OCI-LY3 (cell line): ENCODE measurements around the gene QRSL1.
A peak's percentile ranks its signal among the peaks of the same experiment; 100 is the strongest.

Experiments
- H2AFZ ChIP-seq: fragments of 200-600, 300-600 bp; shearing (Covaris generic); 2 replicates; pipeline ENCODE4 v1.6.0; 2014; ENCODE audit warnings: antibody characterized with exemption, low read depth, low read length
- H3K27ac ChIP-seq: fragments of 200-600, 300-600 bp; sonication (generic); 2 replicates; pipeline ENCODE4 v1.5.1; 2014; ENCODE audit warnings: mild to moderate bottlenecking, low read length, moderate library complexity, mixed read lengths
- H3K27me3 ChIP-seq: fragments of 200-600, 300-600 bp; sonication (generic); 2 replicates; pipeline ENCODE4 v1.6.1; 2014; ENCODE audit warnings: low read depth, low read length, mixed read lengths
- H3K36me3 ChIP-seq: fragments of 200-600, 300-600 bp; sonication (generic); replicated peaks from 2 replicates; pipeline ENCODE3; 2014; ENCODE audit warnings: low read depth, low read length, mixed read lengths
- H3K4me1 ChIP-seq: fragments of 300-600, 200-600 bp; sonication (generic); 2 replicates; pipeline ENCODE4 v1.6.1; 2014; ENCODE audit warnings: low read length, mixed read lengths
- H3K4me2 ChIP-seq: fragments of 200-600, 300-600 bp; sonication (generic); 2 replicates; pipeline ENCODE4 v1.6.1; 2014; ENCODE audit warnings: low read length, mixed read lengths
- H3K4me3 ChIP-seq: fragments of 300-600, 200-600 bp; sonication (generic); 2 replicates; pipeline ENCODE4 v1.5.1; 2014; ENCODE audit warnings: antibody characterized with exemption, mild to moderate bottlenecking, low read length, moderate library complexity
- H3K79me2 ChIP-seq: fragments of 300-600, 200-600 bp; shearing (Covaris generic); 2 replicates; pipeline ENCODE4 v1.6.1; 2014; ENCODE audit warnings: mild to moderate bottlenecking, low read length, mixed read lengths
- H3K9ac ChIP-seq: fragments of 300-600, 200-600 bp; shearing (Covaris generic); 2 replicates; pipeline ENCODE4 v1.6.0; 2014; ENCODE audit warnings: mild to moderate bottlenecking, low read length, moderate library complexity
- H3K9me3 ChIP-seq: fragments of 200-600, 300-600 bp; shearing (Covaris generic); 2 replicates; pipeline ENCODE4 v1.6.1; 2014; ENCODE audit warnings: low read length, mixed read lengths; ENCODE audit not compliant: insufficient read depth
- H4K20me1 ChIP-seq: fragments of 200-600, 300-600 bp; sonication (generic); 2 replicates; pipeline ENCODE4 v1.6.1; 2016; ENCODE audit warnings: low read length, mixed read lengths; ENCODE audit not compliant: insufficient read depth
- CTCF ChIP-seq: fragments of 200-600, 300-600 bp; sonication (generic); IDR thresholded peaks from 2 replicates; pipeline ENCODE4 v1.5.1; 2014; ENCODE audit warnings: antibody characterized with exemption, low read length, low read depth
- EZH2phosphoT487 ChIP-seq: fragments of 200-600 bp; shearing (Covaris generic); IDR thresholded peaks from 2 replicates; pipeline ENCODE4 v1.6.1; 2018; ENCODE audit warnings: antibody characterized with exemption, mixed run types, low read depth

The QRSL1 gene

DNA sequence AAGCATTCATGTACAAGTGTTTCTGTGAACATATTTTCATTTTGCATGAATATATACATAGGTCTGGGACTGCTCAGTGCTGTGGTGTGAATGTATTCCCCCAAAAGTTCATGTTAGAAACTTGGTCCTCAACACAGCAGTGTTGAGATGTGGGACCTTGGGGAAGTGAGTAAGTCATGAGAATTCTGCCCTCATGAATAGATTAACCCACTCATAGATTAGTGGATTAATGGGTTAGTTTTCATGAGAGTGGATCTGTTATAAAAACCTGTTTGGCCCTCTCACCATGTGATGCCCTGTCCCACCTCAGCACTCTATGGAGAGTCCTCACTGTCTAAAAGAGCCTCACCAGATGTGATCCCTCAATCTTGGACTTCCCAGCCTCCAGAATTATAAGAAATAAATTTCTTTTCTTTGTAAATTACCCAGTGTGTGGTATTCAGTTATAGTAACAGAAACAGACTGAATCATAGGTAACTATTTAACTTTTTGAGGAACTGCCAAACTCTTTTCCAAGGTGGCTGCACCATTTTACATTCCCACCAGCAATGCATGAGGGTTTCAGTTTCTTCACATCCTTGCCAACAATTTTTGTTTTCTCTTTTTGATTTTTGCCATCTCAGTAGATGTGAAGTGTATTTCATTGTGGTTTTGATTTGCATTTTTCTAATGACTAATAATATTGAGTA, 45.3 kb downstream of the QRSL1 start:
- no peaks in the 10 kb centered on the region for H3K9me3 ChIP-seq

GRCh38 chr6:106677282-106677681, 47.9 kb downstream of the QRSL1 start:
- no peak overlapping the region for H3K4me3 ChIP-seq
- H4K20me1 ChIP-seq = no peaks in the 10 kb centered on the region
- H3K4me1 ChIP-seq = peaks cover 29% of the 10 kb centered on the region
- H3K4me2 ChIP-seq = peak overlapping the region; percentile 26; the same call in 1 of the 2 replicates
- no peak for TF ChIP-seq CTCF
- TF ChIP-seq EZH2phosphoT487 = no peak
- no peaks in the 10 kb centered on the region for H3K27me3 ChIP-seq
- H3K27ac ChIP-seq = peak overlapping the region; percentile 46; the same call in 1 of the 2 replicates
- no peaks in the 10 kb centered on the region for H3K9me3 ChIP-seq
- H2AFZ ChIP-seq = peak overlapping the region; percentile 86
- no peak overlapping the region for H3K9ac ChIP-seq
- peaks cover 2% of the 10 kb centered on the region for H3K36me3 ChIP-seq
- no peaks in the 10 kb centered on the region for H3K79me2 ChIP-seq

More for the DNA sequence above, 45.3 kb downstream of the QRSL1 start:
- H3K79me2 ChIP-seq = no peaks in the 10 kb centered on the region
- no peak overlapping the region; the same call in 1 of the 2 replicates for H3K27ac ChIP-seq
- peak overlapping the region; percentile 17; the same call in 1 of the 2 replicates for H3K4me2 ChIP-seq
- H2AFZ ChIP-seq = no peak overlapping the region
- H4K20me1 ChIP-seq = no peaks in the 10 kb centered on the region
- no peaks in the 10 kb centered on the region for H3K27me3 ChIP-seq
- TF ChIP-seq CTCF = no peak
- no peak for TF ChIP-seq EZH2phosphoT487
- H3K4me1 ChIP-seq = peaks cover 29% of the 10 kb centered on the region
- H3K36me3 ChIP-seq = peaks cover 2% of the 10 kb centered on the region
- no peak overlapping the region for H3K4me3 ChIP-seq
- no peak overlapping the region for H3K9ac ChIP-seq

DNA sequence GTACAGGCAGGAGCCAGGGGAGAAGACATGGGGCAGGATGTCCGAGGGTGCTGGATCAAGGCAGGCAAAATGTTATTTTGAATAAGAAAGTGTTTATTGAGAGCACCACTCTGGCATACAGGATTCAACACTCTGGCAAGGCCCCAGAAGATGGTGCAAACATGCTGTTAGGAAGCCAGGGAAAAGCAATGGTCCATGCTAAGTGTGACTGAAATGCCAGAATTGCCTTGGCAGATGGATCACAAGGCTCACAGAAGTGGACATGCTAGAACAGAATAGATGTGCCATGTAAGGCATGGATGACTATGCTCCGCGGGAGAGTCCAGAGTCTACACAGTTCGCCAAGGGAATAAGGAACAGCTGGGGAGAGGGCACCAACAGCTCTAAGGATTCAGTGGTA, 54.6 kb downstream of the QRSL1 start:
- Histone ChIP-seq H4K20me1 (no peaks in the 10 kb centered on the region), H3K9ac (no peak overlapping the region), H3K27ac (no peak overlapping the region), H3K9me3 (no peaks in the 10 kb centered on the region), H3K4me3 (no peak overlapping the region), H3K4me2 (no peak overlapping the region), H3K4me1 (peaks cover 12% of the 10 kb centered on the region), H2AFZ (no peak overlapping the region), H3K36me3 (no peaks in the 10 kb centered on the region), H3K27me3 (no peaks in the 10 kb centered on the region), H3K79me2 (no peaks in the 10 kb centered on the region)
- TF ChIP-seq EZH2phosphoT487 (no peak), CTCF (no peak)

DNA sequence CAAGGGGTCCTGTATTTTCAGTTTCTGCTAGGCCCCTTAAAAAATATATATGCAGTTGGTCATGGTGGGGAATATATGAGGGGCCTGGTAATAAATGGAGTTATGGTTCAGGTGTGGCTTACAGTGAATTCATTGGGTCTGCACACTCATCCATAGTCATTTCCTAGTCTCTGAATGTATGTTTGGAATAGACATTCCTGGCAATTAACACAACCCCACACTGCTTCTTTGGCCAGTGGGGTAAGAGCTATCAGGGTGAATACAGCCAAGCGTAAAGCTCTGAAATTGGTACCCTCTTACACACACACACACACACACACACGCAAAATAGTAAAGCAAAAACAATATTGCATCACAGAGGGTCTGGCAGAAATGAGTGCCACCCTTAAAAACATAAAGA, 56.5 kb downstream of the QRSL1 start:
- Histone ChIP-seq H3K4me1 (peaks cover 14% of the 10 kb centered on the region), H3K27me3 (no peaks in the 10 kb centered on the region), H3K4me2 (no peak overlapping the region), H3K79me2 (no peaks in the 10 kb centered on the region), H3K36me3 (no peaks in the 10 kb centered on the region), H3K9ac (no peak overlapping the region), H4K20me1 (no peaks in the 10 kb centered on the region), H3K4me3 (no peak overlapping the region), H2AFZ (no peak overlapping the region), H3K9me3 (no peaks in the 10 kb centered on the region), H3K27ac (no peak overlapping the region)
- TF ChIP-seq EZH2phosphoT487 (no peak), CTCF (no peak)
